Progenitor cell of endocrine pancreas (in vitro differentiated cells): Measurements from ENCODE around the gene ASB7. TPM values are rescaled to one million over a fixed set of nuclear protein-coding genes. Genes with fewer than 3 reads are reported as not detected.

Source experiments
- DNase-seq: peaks from one replicate; pipeline ENCODE4 v3.0.0; 2021; ENCODE audit warnings: low spot score; ENCODE audit not compliant: unreplicated experiment
- H3K27ac Mint-ChIP-seq: 2 replicates; pipeline ENCODE4 v1.8.0; 2021; ENCODE audit warnings: mild to moderate bottlenecking, moderate library complexity, mixed read lengths
- H3K27me3 Mint-ChIP-seq: 2 replicates; pipeline ENCODE4 v1.8.0; 2021; ENCODE audit warnings: mixed read lengths
- H3K36me3 Mint-ChIP-seq: 2 replicates; pipeline ENCODE4 v1.8.0; 2022; ENCODE audit warnings: mixed read lengths; ENCODE audit not compliant: insufficient read depth
- H3K4me1 Mint-ChIP-seq: 2 replicates; pipeline ENCODE4 v1.8.0; 2021; ENCODE audit warnings: low read depth, mixed read lengths
- H3K4me3 Mint-ChIP-seq: 2 replicates; pipeline ENCODE4 v1.8.0; 2021; ENCODE audit warnings: low read depth, mild to moderate bottlenecking, moderate library complexity, mixed read lengths
- H3K9me3 Mint-ChIP-seq: 2 replicates; pipeline ENCODE4 v1.8.0; 2021; ENCODE audit warnings: low read depth, mixed read lengths
- CTCF ChIP-seq: fragments of 200-600 bp; sonication (generic); IDR thresholded peaks from one replicate; pipeline ENCODE4 v1.5.0; 2021; ENCODE audit warnings: antibody characterized with exemption, mild to moderate bottlenecking; ENCODE audit not compliant: unreplicated experiment
- long read RNA-seq: library from polyadenylated mRNA; unstranded; transcript quantifications from one replicate; pipeline ENCODE4 v2.0.0, GENCODE V29; 2020
- total RNA-seq: library from RNA; stranded (reverse); gene quantifications from 2 replicates; pipeline ENCODE4 v1.2.1, GENCODE V29; 2021

ASB7 gene
- total RNA-seq = 17.4 and 18.9 TPM in 2 replicates
- long read RNA-seq, full-length matches to known transcripts = 8 of 19 reads
- long read RNA-seq, partial matches to known transcripts = 1 of 19 reads
- long read RNA-seq, other reads (novel, unspliced or antisense) = 10 of 19 reads

DNA sequence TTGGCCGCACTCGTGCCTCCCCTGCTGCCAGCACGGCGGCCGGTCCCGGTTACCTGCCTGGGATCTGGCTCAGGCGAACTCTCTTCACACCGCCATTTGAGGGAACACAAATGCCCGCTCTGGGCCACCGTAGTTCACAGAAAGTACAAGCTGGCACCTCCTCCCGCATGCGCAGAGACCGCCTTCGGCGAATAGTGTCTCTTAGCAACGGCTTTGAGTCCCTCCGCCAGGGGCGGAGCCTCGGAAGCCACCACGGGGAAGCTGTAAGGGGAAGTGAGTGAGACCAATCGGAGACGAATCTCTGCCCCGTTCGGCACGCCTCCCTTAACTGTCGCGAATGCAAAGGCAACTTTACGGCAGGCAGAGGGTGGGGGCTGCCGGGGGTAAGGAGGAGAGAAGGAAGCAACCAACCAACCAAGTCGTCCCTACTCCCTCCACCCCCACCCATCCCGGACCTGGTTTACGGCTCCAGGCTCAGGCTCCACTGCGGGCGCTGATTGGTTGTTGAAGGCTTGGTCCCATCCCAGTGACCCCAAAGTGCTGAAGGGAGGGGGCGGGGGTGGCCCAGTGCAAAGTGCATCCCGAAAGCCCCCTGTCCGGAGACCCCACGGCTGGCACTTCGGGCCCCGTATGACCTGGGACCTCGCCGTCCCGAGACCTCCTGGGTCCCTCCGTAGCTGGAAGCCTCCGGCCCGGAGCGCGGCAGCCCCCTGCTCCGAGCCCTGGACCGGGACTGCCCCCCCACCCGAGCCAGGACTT, at the start of gene ASB7, which contains the start of gene LINS1:
TSS of gene ASB7 (plus strand) at position 526 of the 759 bp plus-strand sequence. CDS start 9,628 bp downstream, outside the sequence.
TSS of gene LINS1 (minus strand) at position 121 of the 759 bp plus-strand sequence. CDS start 21,342 bp downstream, outside the sequence.
- no peak for TF ChIP-seq CTCF
- H3K27me3 Mint-ChIP-seq = no peaks in the 10 kb centered on the region
- H3K9me3 Mint-ChIP-seq = no peaks in the 10 kb centered on the region
- peak within 1 kb of the TSS; percentile 89 for H3K27ac Mint-ChIP-seq
- H3K4me1 Mint-ChIP-seq = peaks cover 7% of the 10 kb centered on the region
- DNase-seq = peak; percentile 98
- peaks cover 5% of the 10 kb centered on the region for H3K36me3 Mint-ChIP-seq
- no peak within 1 kb of the TSS for H3K4me3 Mint-ChIP-seq

- no peaks in the 10 kb centered on the region for H3K27me3 Mint-ChIP-seq
- peaks cover 23% of the 10 kb centered on the region for H3K36me3 Mint-ChIP-seq
- peaks cover 16% of the 10 kb centered on the region for H3K9me3 Mint-ChIP-seq
Observed at GRCh38 chr15:100553468-100553867, 48.9 kb upstream of the ASB7 start.

GRCh38 chr15:100558771-100559254, 43.6 kb upstream of the ASB7 start:
- Mint-ChIP-seq H3K27ac (peak overlapping the region; percentile 82), H3K4me3 (no peak overlapping the region), H3K36me3 (peaks cover 16% of the 10 kb centered on the region), H3K9me3 (peaks cover 8% of the 10 kb centered on the region), H3K4me1 (no peaks in the 10 kb centered on the region), H3K27me3 (no peaks in the 10 kb centered on the region)
- DNase-seq = no peak
- TF ChIP-seq CTCF = no peak

More at GRCh38 chr15:100553468-100553867, 48.9 kb upstream of the ASB7 start:
- H3K4me1 Mint-ChIP-seq = no peaks in the 10 kb centered on the region
- TF ChIP-seq CTCF = no peak
- no peak overlapping the region for H3K4me3 Mint-ChIP-seq
- no peak for DNase-seq
- no peak overlapping the region for H3K27ac Mint-ChIP-seq

DNA sequence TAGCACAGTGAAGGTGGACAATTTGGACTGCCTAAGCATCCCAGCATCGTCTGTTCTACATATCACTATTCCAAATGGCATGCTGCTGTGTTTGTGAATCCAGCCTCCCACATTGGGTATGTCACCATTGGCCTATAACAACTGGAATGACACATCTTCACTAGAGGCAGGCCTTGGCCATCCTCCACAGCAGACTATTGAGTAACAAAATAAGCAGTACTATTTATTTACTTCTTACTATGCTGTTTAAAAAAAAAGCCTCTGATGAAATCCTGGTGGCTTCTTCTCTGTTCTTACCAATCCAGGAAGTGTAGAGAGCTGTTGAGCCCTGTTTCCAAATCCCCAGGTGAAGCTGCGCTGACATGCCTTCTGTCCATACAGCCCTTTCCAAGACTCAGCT, 43.1 kb upstream of the ASB7 start:
- Mint-ChIP-seq H3K36me3 (peaks cover 12% of the 10 kb centered on the region), H3K4me1 (no peaks in the 10 kb centered on the region), H3K9me3 (peaks cover 5% of the 10 kb centered on the region), H3K4me3 (no peak overlapping the region), H3K27ac (peak overlapping the region; percentile 89), H3K27me3 (no peaks in the 10 kb centered on the region)
- no peak for DNase-seq
- no peak for TF ChIP-seq CTCF

- H3K4me3 Mint-ChIP-seq = no peak overlapping the region
- peaks cover 12% of the 10 kb centered on the region for H3K36me3 Mint-ChIP-seq
Observed at GRCh38 chr15:100560323-100560722, 42.1 kb upstream of the ASB7 start.

More at GRCh38 chr15:100560323-100560722, 42.1 kb upstream of the ASB7 start:
- Mint-ChIP-seq H3K27ac (peak overlapping the region; percentile 69), H3K27me3 (no peaks in the 10 kb centered on the region), H3K9me3 (peaks cover 5% of the 10 kb centered on the region), H3K4me1 (no peaks in the 10 kb centered on the region)
- TF ChIP-seq CTCF = no peak
- DNase-seq = no peak
